GM21528 (cell line): ENCODE data around the gene ZEB1.
"Not testable (repeated sequence)": the region's sequence is repeated elsewhere in the genome, so short reads cannot be mapped to it uniquely, and the experiment has no call there.

Source experiments
- ATAC-seq: cut with Tn5 transposase; IDR thresholded peaks from one replicate; pipeline ENCODE4 v1.9.1; 2021; ENCODE audit warnings: mild to moderate bottlenecking, moderate library complexity; ENCODE audit not compliant: unreplicated experiment, low FRiP score

ZEB1 gene

GRCh38 chr10:31362023-31362641 is 43.1 kb downstream of the ZEB1 start:
- ATAC-seq, result no peak

GRCh38 chr10:31363696-31364095 is 44.7 kb downstream of the ZEB1 start:
- ATAC-seq, result not testable (repeated sequence)

GRCh38 chr10:31364238-31364637 is 45.2 kb downstream of the ZEB1 start:
- not testable (repeated sequence) for ATAC-seq

GRCh38 chr10:31366703-31367102 is 47.7 kb downstream of the ZEB1 start:
- ATAC-seq, result no peak

- no peak for ATAC-seq
Observed at GRCh38 chr10:31368724-31369123, 49.7 kb downstream of the ZEB1 start.

- ATAC-seq, result no peak
Observed at GRCh38 chr10:31372439-31372838, 53.4 kb downstream of the ZEB1 start.

- no peak for ATAC-seq
Observed at GRCh38 chr10:31374146-31374696, 55.2 kb downstream of the ZEB1 start.

- ATAC-seq, result no peak
Observed at GRCh38 chr10:31381171-31381570, 62.2 kb downstream of the ZEB1 start.

GRCh38 chr10:31381766-31382316 is 62.8 kb downstream of the ZEB1 start:
- ATAC-seq, result no peak

- peak; percentile 96 for ATAC-seq
Observed at GRCh38 chr10:31383810-31384588, 65.0 kb downstream of the ZEB1 start.

- ATAC-seq, result peak; percentile 33
Observed at GRCh38 chr10:31384589-31384949, 65.6 kb downstream of the ZEB1 start.

GRCh38 chr10:31390804-31391203 is 71.8 kb downstream of the ZEB1 start:
- no peak for ATAC-seq

- ATAC-seq, result no peak
Observed at GRCh38 chr10:31393844-31394243, 74.8 kb downstream of the ZEB1 start.

- no peak for ATAC-seq
Observed at GRCh38 chr10:31395695-31396094, 76.7 kb downstream of the ZEB1 start.

GRCh38 chr10:31396376-31396775 is 77.4 kb downstream of the ZEB1 start:
- ATAC-seq, result no peak

GRCh38 chr10:31397852-31398251 is 78.8 kb downstream of the ZEB1 start:
- no peak for ATAC-seq

GRCh38 chr10:31399171-31399570 is 80.2 kb downstream of the ZEB1 start:
- no peak for ATAC-seq

- no peak for ATAC-seq
Observed at GRCh38 chr10:31399631-31400030, 80.6 kb downstream of the ZEB1 start.

- no peak for ATAC-seq
Observed at GRCh38 chr10:31401287-31401686, 82.3 kb downstream of the ZEB1 start.

GRCh38 chr10:31404640-31405039 is 85.6 kb downstream of the ZEB1 start:
- no peak for ATAC-seq

- not testable (repeated sequence) for ATAC-seq
Observed at GRCh38 chr10:31405829-31406228, 86.8 kb downstream of the ZEB1 start.

GRCh38 chr10:31412397-31412796 is 93.4 kb downstream of the ZEB1 start:
- ATAC-seq, result not testable (repeated sequence)
